Measurements from ENCODE around the gene LIN54.
"Not testable (repeated sequence)": the region's sequence is repeated elsewhere in the genome, so short reads cannot be mapped to it uniquely, and the experiment has no call there.

The LIN54 gene

GRCh38 chr4:83012200-83012686 lies 1.6 kb upstream of the LIN54 start:
- peak in 1 of 3 experiments; percentile 36 for DNase-seq (ENCODE audit: low read depth in 3 of 3)

- no peak for DNase-seq (ENCODE audit: low read depth in 3 of 3)
Observed at GRCh38 chr4:83011689-83012199, 1.1 kb upstream of the LIN54 start.

GRCh38 chr4:83010111-83010521 lies 507 bp downstream of the LIN54 start:
- no peak for DNase-seq (ENCODE audit: low read depth in 3 of 3)

- DNase-seq (ENCODE audit: low read depth in 3 of 3), result no peak
Observed at GRCh38 chr4:83009529-83009928, 1.1 kb downstream of the LIN54 start.

GRCh38 chr4:83003044-83003791 lies 7.4 kb downstream of the LIN54 start:
- DNase-seq (ENCODE audit: low read depth in 3 of 3), result not testable (repeated sequence)

- no peak for DNase-seq (ENCODE audit: low read depth in 3 of 3)
Observed at GRCh38 chr4:83002329-83002728, 8.3 kb downstream of the LIN54 start.

- DNase-seq (ENCODE audit: low read depth in 3 of 3), result no peak
Observed at GRCh38 chr4:82998898-82999297, 11.7 kb downstream of the LIN54 start.

GRCh38 chr4:82994834-82995233 lies 15.8 kb downstream of the LIN54 start:
- no peak for DNase-seq (ENCODE audit: low read depth in 3 of 3)

GRCh38 chr4:82989575-82990429 lies 20.8 kb downstream of the LIN54 start:
- no peak for DNase-seq (ENCODE audit: low read depth in 3 of 3)

GRCh38 chr4:82988323-82988832 lies 22.2 kb downstream of the LIN54 start:
- DNase-seq (ENCODE audit: low read depth in 3 of 3), result no peak

- not testable (repeated sequence) for DNase-seq (ENCODE audit: low read depth in 3 of 3)
Observed at GRCh38 chr4:82987519-82987918, 23.1 kb downstream of the LIN54 start.

- DNase-seq (ENCODE audit: low read depth in 3 of 3), result no peak
Observed at GRCh38 chr4:82984459-82984858, 26.2 kb downstream of the LIN54 start.

- no peak for DNase-seq (ENCODE audit: low read depth in 3 of 3)
Observed at GRCh38 chr4:82983444-82983843, 27.2 kb downstream of the LIN54 start.

GRCh38 chr4:82981138-82981537 lies 29.5 kb downstream of the LIN54 start:
- no peak for DNase-seq (ENCODE audit: low read depth in 3 of 3)

GRCh38 chr4:82975792-82976191 lies 34.8 kb downstream of the LIN54 start:
- DNase-seq (ENCODE audit: low read depth in 3 of 3), result no peak

GRCh38 chr4:82969414-82969813 lies 41.2 kb downstream of the LIN54 start:
- DNase-seq (ENCODE audit: low read depth in 3 of 3), result no peak

GRCh38 chr4:82968972-82969371 lies 41.7 kb downstream of the LIN54 start:
- no peak for DNase-seq (ENCODE audit: low read depth in 3 of 3)

GRCh38 chr4:82965763-82966162 lies 44.9 kb downstream of the LIN54 start:
- no peak for DNase-seq (ENCODE audit: low read depth in 3 of 3)

GRCh38 chr4:82957045-82957444 lies 53.6 kb downstream of the LIN54 start:
- DNase-seq (ENCODE audit: low read depth in 3 of 3), result no peak

GRCh38 chr4:82954212-82954611 lies 56.4 kb downstream of the LIN54 start:
- DNase-seq (ENCODE audit: low read depth in 3 of 3), result no peak

GRCh38 chr4:82951196-82951595 lies 59.4 kb downstream of the LIN54 start:
- DNase-seq (ENCODE audit: low read depth in 3 of 3), result no peak

- DNase-seq (ENCODE audit: low read depth in 3 of 3), result no peak
Observed at GRCh38 chr4:82948647-82949204, 61.9 kb downstream of the LIN54 start.

Measured in stimulated activated CD4-positive, alpha-beta T cell treated with anti-CD3 and anti-CD28 coated beads, TNF-alpha, amount 100 ng/mL, for 24 hours (primary cell).